Activated CD4-positive, alpha-beta T cell treated with anti-CD3 and anti-CD28 coated beads, Interleukin-2, amount 50 U/mL, for 24 hours (primary cell): ENCODE results near the gene MRRF.

Experiments used
- DNase-seq, 2 donors: peaks; one replicate each; pipeline ENCODE4 v3.0.0-alpha.2; 2020; ENCODE audit warnings: low read depth in 1 of 2, low spot score in 1 of 2

MRRF gene

DNA sequence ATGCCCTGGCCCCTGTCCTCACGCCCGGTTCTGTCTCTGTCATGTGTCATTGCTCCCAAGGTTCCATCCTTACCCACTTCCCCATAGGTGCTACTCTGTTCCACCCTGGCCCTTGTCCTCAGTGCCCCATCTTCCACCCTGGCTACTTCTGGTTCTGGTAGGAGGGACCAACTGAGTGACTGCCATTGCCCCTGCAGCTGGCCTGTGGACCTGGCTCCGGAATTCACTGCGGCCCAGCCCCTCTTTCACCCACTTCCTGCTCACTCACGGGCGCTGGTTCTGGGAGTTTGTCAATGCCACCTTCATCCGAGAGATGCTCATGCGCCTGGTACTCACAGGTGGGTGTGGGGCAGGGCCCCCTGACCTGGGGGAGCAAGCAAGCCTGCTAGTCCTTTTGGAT, 113.6 kb downstream of the MRRF start:
- DNase-seq = no peak

DNA sequence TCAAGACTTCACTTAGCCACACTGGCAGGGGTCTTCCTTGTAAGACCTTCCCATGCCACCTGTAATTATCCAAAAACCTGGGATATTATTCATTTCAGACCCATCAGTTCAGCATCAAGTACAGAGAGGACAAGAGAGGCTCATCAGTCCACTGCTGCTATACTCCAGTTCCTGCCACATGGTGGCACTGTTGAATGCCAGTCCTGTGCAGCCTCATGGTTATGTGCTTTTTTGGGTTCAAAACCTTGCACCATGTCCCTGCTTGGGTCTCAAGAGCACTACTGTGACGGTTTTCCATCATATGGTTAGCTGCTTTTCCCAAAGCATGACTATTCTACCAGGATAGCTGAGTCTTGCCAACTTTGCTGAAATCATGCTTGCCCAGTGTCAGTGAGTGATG, 114.7 kb downstream of the MRRF start:
- no peak for DNase-seq

DNA sequence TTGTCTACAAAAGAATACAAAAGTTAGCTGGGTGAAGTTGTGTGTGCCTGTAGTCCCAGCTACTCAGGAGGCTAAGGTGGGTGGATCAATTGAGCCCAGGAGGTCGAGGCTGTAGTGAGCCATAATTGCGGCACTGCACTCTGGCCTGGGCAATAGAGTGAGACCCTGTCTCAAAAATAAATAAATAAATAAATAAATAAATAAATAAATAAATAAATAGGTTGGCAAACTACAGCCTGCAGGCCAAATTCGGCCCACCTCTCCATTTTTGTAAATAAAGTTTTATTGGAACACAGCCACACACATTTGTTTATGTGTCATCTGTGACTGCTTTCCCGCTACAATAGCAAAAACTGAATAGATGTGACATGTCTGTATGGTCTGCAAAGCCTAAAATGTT, 115.6 kb downstream of the MRRF start:
- DNase-seq = no peak
